ENCODE data around the gene MYH3.
"Not testable (repeated sequence)": the region's sequence is repeated elsewhere in the genome, so short reads cannot be mapped to it uniquely, and the experiment has no call there.

The MYH3 gene

GRCh38 chr17:10657148-10657547 is at the start of gene MYH3:
TSS of gene MYH3 (minus strand) at chr17:10657309. CDS start at chr17:10655064, 2,245 bp downstream.
- no peak for DNase-seq (ENCODE audit: low read depth, low spot score)

DNA sequence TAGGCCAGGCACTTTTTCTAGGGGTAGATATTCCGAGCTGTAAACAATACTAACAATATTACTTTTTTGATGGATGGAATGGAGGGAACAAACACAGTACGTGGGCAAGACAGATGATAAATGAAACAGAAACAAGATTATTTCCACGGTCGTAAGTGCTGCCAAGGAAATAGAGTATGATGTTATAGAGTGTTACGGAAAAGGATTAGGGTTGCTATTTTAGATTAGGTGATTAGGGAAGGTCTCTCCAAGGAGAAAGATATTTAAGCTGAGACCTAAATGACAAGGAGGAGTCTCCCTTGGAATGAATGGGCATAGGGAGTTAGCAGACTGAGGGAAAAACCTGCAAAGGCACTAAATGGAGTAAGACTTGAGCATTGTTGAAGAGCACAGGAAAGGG is 48.6 kb upstream of the MYH3 start:
- no peak for DNase-seq (ENCODE audit: low read depth, low spot score)

GRCh38 chr17:10702574-10702973 is 45.5 kb upstream of the MYH3 start:
- no peak for DNase-seq (ENCODE audit: low read depth, low spot score)

DNA sequence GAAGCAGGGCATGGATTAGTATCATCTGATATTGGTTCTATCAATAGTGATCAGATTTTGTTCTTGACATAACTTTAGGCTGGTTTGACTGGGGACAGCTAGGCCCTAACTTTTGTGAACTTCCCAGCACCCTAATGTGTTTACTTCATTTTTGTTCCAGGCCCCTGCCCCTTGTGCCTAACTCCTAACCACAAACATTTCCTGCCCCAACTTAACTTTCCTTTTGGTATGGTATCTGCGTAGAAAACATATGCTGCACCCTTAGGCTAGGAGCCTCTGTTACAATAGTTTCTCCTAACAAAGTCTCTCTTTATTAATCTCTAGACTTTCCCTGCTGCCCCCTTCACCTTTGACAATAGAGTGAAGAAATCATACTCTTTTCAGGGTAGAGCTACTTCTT is 42.7 kb upstream of the MYH3 start:
- no peak for DNase-seq (ENCODE audit: low read depth, low spot score)

GRCh38 chr17:10698096-10698818 is 41.1 kb upstream of the MYH3 start:
- DNase-seq (ENCODE audit: low read depth, low spot score), result no peak

DNA sequence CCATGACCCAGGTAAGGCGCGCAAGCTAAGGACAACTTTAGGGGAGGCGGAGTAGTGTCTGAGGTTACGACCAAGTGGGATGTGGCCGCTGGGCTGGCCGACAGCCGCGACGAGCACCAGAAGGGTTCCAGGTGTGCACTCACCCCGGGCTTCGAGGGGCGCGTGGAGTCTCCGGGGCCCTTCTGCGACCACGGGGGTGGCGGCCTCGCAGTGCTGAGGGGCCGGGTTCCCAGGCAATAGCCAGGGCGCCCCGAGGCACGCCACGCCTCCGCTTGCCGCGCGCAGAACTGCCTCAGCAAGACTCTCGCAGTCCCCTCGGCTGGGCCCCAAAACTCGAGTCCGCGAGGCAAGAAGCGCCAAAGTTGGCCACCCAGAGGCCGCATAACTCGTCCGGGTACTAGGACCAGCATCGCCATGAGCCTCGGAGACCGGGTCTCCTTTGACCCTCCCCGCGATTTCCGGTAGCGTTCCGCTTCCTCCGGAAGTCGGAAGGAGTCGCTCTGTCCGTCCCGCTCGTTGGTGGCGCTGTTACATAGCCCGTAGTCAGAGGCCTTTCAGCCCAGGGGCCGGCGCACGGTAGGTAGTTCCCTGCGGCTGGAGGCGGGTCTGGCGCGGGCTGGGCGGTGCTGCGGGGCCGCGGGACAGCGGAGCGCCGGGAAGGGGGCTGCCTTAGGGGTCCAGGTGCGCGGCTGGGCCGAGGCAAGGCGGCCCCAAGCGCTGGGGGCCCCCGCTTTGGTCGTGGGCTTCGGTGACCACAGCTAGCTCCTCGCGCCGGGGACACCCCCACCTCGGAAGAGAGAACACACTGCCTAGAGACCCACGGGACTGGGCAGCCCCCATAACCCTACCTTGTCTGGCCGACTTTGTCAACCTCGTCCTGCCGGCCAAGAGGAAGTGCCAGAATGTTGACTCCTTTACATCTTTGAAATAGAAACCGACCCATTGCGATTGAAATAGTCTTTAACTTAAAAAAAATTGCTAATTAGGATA is 40.3 kb upstream of the MYH3 start, which contains the start of the genes ADPRM and SCO1:
ADPRM (plus strand) TSS at position 503 of the 990 bp plus-strand sequence. CDS start 7,333 bp downstream, outside the sequence.
SCO1 (minus strand) TSS at position 442 of the 990 bp plus-strand sequence; CDS start at position 416, 26 bp downstream.
- peak; percentile 97 for DNase-seq (ENCODE audit: low read depth, low spot score)

DNA sequence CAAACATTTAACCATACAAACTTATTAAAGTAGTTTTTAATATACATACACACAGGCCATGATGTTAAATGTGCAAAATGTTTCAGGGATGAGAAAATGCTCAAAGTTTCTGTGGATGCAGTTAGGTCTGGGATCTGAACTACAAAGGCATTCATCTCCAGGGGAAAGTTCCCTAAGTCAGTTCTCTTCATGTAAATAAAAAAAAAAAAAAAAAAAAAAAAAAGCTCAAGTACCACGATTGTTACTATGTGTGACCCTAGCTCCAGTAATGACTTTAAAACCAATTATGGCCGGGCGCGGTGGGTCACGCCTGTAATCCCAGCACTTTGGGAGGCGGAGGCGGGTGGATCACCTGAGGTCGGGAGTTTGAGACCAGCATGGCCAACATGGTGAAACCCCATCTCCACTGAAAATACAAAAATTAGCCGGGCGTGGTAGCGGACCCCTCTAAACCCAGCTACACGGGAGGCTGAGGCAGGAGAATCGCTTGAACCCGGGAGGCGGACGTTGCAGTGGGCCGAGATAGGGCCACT is 38.8 kb upstream of the MYH3 start:
- DNase-seq (ENCODE audit: low read depth, low spot score), result not testable (repeated sequence)

- no peak for DNase-seq (ENCODE audit: low read depth, low spot score)
Observed at GRCh38 chr17:10687499-10687898, 30.4 kb upstream of the MYH3 start.

DNA sequence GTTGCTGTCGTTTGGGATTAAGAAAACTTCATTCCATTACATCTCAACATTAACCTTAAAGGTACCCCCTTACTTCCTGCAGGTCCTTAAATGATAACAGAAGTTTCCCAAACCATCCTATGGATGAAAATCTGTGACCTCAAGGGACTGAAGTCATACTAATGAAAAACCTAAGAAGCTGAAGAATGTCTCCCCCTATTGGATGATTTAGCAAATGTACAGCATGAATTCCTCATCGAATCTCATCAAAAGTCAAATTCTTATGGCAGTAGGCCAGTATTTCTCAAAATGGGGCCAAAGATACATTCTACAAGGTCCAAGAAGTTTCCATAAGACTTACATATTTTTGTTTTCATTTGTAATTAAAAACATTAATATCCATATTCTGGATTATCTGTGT is 26.7 kb upstream of the MYH3 start:
- peak; percentile 28 for DNase-seq (ENCODE audit: low read depth, low spot score)

DNA sequence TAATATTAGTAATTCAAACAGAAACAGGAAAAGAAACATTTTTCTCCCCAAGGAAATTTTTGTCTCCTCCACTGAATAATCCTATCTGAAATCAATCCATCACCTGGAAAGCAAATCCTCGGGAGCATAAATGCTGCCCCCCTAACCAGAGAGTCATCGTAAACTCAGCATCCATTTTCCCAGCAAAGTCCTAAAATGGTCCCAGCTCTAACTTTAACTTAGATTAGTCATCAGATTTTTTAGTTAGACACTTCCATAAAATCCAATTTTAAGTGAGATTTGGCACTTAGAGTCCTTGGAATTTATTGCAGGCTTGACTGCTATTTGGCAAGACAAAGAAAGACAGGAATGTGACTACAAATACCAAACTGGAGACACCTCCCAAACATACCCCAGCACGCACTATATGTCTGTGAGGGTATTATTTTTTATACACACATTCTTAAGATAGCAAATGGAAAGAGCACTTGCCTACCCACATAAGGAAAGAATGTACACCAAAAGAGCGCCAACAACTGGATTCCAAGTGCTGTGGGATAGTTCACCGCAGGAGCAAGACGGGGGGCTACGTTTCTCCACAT is 24.8 kb upstream of the MYH3 start:
- peak; percentile 79 for DNase-seq (ENCODE audit: low read depth, low spot score)

DNA sequence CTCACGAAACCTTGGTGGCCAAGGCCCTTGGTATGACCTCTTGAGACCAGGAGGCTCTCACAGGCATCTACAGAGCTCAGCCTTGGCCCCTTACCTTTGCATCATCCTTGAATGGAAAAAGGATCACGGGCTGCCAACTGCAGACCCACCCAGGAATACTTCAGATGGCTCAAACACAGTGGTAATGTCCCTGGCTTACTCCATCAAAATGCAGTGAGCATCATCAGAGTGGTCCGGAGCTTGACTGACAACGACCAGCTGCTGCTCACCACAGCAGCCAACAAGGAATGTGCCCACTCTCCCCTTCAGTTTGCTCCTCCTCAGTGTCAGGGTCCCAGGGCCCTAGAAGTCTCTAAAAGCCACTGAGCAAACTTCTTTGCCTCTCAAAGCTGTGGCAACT is 17.6 kb upstream of the MYH3 start:
- DNase-seq (ENCODE audit: low read depth, low spot score), result no peak

GRCh38 chr17:10673312-10673711 is 16.2 kb upstream of the MYH3 start:
- DNase-seq (ENCODE audit: low read depth, low spot score), result no peak

DNA sequence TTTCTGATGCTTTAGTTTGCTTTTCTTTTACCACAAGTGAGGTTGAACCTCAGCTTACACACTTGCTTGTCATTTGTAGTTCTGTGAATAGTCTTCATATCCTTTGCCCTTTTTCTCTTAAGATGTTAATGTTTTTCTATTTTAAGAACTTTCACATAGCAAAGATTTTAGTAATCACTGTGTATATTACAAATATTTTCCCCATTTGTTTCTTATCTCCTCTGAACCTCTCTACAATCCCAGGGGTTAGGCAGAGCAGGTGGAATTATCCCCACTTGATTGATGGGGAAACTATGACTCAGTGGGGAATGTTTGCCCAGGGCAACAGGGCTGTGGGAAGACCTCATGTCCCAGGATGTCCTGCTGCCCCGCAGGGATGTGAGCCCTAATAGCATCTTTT is 11.7 kb upstream of the MYH3 start:
- DNase-seq (ENCODE audit: low read depth, low spot score), result peak; percentile 55

GRCh38 chr17:10666906-10667305 is 9.8 kb upstream of the MYH3 start:
- DNase-seq (ENCODE audit: low read depth, low spot score), result no peak

GRCh38 chr17:10664571-10664970 is 7.5 kb upstream of the MYH3 start:
- DNase-seq (ENCODE audit: low read depth, low spot score), result no peak

GRCh38 chr17:10663231-10663630 is 6.1 kb upstream of the MYH3 start:
- no peak for DNase-seq (ENCODE audit: low read depth, low spot score)

DNA sequence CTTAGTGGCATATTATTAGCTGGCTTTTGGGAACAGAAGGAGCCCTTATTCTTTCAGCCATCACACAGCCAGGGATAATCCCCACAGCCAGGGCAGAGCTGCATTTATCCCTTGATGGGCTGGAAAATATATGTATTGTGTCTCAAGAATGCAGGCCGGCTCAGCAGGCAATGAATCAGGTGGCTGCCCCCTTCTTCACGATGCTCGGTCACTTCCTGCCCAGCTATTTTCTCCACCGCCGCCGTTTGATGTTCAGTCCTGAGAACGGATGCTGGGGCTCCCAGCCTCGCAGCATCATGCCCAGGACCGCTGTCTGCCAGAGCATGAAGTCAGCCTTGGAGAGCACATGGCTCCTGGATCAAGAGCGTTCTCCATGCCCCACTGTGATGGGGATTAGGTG is 4.3 kb upstream of the MYH3 start:
- DNase-seq (ENCODE audit: low read depth, low spot score), result peak; percentile 24

DNA sequence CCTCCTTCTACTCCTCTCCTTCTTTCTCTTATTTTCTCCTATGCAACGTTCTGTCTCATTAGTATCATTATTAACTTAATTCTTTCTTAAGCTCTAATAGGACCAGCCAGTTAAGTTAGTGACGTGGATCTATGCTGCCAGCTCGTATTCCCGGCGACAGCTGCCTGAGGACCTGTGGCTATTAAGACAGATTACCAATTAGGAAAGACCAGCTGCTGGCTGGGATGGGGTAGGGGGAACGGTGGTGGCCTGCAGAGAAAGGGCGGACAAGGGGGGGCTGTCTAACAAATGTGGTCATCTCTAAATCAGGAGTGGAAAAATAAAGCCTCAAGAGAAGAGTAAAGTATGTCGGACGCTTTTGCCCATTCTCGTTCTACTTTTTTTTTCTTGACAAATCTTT is 770 bp upstream of the MYH3 start:
- DNase-seq (ENCODE audit: low read depth, low spot score), result no peak

DNA sequence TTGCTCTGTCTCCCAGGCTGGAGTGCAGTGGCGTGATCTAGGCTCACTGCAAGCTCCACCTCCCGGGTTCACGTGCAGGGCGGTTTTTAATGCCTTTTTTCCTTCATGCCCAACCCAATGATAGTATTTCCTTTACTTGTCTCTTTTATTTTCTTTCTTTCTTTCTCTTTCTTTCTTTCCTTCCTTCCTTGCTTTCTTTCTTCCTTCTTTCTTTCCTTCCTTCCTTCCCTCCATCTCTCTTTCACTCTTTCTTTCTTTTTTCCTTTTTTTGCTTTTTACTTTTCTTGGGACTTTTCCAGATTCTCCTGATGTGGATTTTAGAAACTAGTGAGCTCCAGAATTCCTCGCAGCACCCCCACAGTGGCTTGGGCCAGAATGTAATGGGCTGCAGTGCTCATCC is 3.1 kb downstream of the MYH3 start:
- DNase-seq (ENCODE audit: low read depth, low spot score), result no peak

DNA sequence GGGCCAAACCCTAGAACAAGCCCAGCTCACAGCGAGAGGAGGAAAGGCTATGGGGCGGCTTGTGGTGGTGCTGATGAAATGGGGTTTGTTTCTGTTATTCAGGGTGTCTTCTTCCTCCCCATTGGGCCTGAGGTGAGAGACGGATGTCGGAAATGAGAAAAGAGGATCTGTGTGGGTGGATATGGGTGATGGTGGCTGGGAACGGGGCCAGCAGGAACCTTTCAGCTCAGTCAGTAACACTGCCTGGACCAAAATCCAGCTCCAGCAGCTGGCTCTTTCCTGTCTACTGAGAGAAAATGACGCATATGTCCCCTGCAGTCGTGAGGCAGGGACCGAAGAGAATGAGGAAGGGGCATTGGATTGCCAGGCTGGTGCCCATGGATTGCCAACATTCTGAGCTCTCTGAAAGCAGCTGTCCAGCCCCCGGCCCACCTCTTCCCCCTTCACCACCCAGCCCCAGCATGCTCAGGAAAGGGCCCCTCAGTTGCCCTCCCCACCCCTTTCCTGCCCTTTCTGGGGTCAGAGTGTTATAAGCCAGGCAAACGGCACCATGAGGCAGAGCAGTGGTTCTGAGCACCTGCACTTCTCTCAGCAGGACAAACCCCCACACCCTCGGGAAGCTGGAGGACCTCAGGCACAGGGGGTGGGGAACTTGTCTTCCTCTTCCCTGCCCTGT is 4.0 kb downstream of the MYH3 start:
- no peak for DNase-seq (ENCODE audit: low read depth, low spot score)

DNA sequence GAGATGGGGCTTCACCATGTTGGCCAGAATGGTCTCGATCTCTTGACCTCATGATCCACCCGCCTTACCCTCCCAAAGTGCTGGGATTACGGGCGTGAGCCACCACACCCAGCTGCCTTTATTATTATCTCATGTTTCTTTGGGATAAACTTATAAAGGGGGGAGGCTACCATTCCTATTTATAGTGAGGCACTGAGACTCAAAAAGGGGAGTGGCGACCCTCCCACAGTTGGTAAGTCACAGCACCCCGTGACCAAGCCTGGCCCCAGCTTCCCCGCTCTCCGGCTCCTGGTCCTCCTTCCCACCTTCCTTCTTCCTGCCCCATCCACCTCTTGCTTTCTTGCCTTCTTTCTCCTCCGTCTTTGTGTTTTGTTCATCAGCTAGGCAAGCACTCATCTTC is 5.2 kb downstream of the MYH3 start:
- no peak for DNase-seq (ENCODE audit: low read depth, low spot score)
